ENCODE measurements around the gene CDCA5.

Gene CDCA5

DNA sequence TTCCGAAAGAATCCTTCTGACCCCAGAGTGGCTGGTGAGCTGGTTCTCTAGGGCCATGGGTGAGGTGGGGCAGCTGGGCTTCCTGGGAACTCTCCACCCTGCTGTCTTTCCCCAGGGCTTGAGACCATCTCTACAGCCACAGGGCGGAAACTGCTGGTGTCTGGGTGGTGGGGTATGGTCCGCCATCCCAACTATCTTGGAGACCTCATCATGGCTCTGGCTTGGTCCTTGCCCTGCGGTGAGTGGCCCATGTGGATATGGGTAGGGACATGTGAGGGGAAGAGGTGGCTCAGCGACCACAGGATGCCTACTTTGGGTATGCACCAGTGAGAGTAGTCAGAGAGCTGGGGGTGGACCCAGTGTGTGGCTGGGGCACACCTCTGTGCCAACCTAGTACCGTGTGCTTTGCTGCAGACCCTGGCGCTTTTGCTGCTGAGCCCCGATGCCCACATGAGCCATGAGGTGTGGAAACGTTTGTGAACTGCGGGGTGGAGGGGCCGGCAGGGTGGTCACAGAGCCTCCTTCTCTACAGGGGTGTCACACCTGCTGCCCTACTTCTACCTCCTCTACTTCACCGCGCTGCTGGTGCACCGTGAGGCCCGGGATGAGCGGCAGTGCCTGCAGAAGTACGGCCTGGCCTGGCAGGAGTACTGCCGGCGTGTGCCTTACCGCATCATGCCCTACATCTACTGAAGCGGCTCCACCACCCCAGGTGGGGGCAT, 31.7 kb upstream of the CDCA5 start:
- no CpG with 5 or more reads among the region's 21 CpGs for WGBS, 2 donors (ENCODE audit: extremely low coverage in 2 of 2, insufficient read length in 2 of 2, insufficient replicate concordance in 1 of 2)
- H3K4me2 ChIP-seq (ENCODE audit: insufficient read depth, low read length, poor library complexity, severe bottlenecking) = no peak overlapping the region
- H2BK12ac ChIP-seq (ENCODE audit: low read length) = no peak overlapping the region
- H3K27ac ChIP-seq (replicated peaks; ENCODE audit: low read length) = no peak overlapping the region
- DNase-seq (ENCODE audit: low spot score) = no peak
- H3K9ac ChIP-seq (ENCODE audit: low read depth, low read length, poor library complexity) = no peak overlapping the region
- H3K9me3 ChIP-seq (replicated peaks in 1 of 2; ENCODE audit: control insufficient read depth in 2 of 2, insufficient read depth in 1 of 2, low read depth in 1 of 2, low read length in 2 of 2) = no peaks in the 10 kb centered on the region
- peak overlapping the region; percentile 20 for H4K8ac ChIP-seq (ENCODE audit: low read depth, low read length)
- H3K4me1 ChIP-seq (ENCODE audit: control insufficient read depth in 2 of 2, insufficient read depth in 1 of 2, low read depth in 1 of 2, low read length in 2 of 2) = peaks cover 10 to 19% of the 10 kb centered on the region in 2 donors
- no peak overlapping the region for H2BK15ac ChIP-seq (ENCODE audit: low read length)
- H3K14ac ChIP-seq (ENCODE audit: low read length) = no peak overlapping the region
- no peaks in the 10 kb centered on the region for H3K27me3 ChIP-seq (ENCODE audit: control insufficient read depth in 3 of 3, insufficient read depth in 3 of 3, low read depth in 1 of 3, low read length in 3 of 3)
- no peak overlapping the region for H3K4ac ChIP-seq (ENCODE audit: low read length)
- no peak overlapping the region for H2AK5ac ChIP-seq (ENCODE audit: low read depth, low read length)
- no peak overlapping the region for H2AFZ ChIP-seq (ENCODE audit: low read length)
- peak overlapping the region; percentile 34 for H3K23ac ChIP-seq (ENCODE audit: low read depth, low read length, poor library complexity)
- H3K79me1 ChIP-seq (ENCODE audit: low read depth, low read length) = peaks cover 15% of the 10 kb centered on the region
- H4K91ac ChIP-seq (ENCODE audit: low read depth, low read length, poor library complexity) = no peak overlapping the region
- no peak overlapping the region for H3K18ac ChIP-seq (ENCODE audit: low read length)
- no peak overlapping the region for H3K4me3 ChIP-seq (ENCODE audit: low read length in 2 of 2)
- H3K36me3 ChIP-seq (replicated peaks in 1 of 2; ENCODE audit: control insufficient read depth in 2 of 2, insufficient read depth in 2 of 2, low read length in 2 of 2) = peaks cover 18 to 62% of the 10 kb centered on the region in 2 donors
- H2BK5ac ChIP-seq (ENCODE audit: low read length) = no peak overlapping the region
- H2BK120ac ChIP-seq (ENCODE audit: low read depth, low read length) = no peak overlapping the region

DNA sequence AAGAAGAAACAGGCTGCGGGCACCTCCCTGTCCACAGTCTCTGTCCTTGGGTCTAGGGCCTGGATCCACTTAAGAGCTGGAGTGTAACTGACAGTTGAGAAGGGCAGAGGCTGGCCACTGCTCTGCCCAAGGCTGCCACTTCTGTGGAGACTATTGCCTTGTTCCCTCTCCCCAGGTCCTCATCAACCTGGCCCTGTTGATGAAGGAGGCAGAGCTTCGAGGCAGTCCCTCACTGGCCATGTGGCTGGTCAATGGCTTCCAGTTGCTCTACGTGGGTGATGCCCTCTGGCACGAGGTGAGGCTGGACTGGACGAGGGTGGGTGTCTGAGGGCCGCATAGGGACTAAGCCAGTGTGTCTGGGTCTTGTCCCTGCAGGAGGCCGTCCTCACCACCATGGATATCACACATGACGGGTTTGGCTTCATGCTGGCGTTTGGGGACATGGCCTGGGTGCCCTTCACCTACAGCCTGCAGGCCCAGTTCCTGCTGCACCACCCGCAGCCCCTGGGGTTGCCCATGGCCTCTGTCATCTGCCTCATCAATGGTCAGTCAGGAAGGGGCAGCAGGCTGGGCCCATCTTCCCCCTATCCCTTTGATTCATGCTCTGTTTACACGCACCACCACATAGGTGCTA, 30.8 kb upstream of the CDCA5 start:
- no peak overlapping the region for H3K4ac ChIP-seq (ENCODE audit: low read length)
- H2BK5ac ChIP-seq (ENCODE audit: low read length) = no peak overlapping the region
- H3K9ac ChIP-seq (ENCODE audit: low read depth, low read length, poor library complexity) = no peak overlapping the region
- peaks cover 15% of the 10 kb centered on the region for H3K79me1 ChIP-seq (ENCODE audit: low read depth, low read length)
- no peaks in the 10 kb centered on the region for H3K9me3 ChIP-seq (replicated peaks in 1 of 2; ENCODE audit: control insufficient read depth in 2 of 2, insufficient read depth in 1 of 2, low read depth in 1 of 2, low read length in 2 of 2)
- no peak overlapping the region for H3K14ac ChIP-seq (ENCODE audit: low read length)
- no peak overlapping the region for H2BK15ac ChIP-seq (ENCODE audit: low read length)
- WGBS, 2 donors (ENCODE audit: extremely low coverage in 2 of 2, insufficient read length in 2 of 2, insufficient replicate concordance in 1 of 2) = no CpG with 5 or more reads among the region's 11 CpGs
- H3K4me1 ChIP-seq (ENCODE audit: control insufficient read depth in 2 of 2, insufficient read depth in 1 of 2, low read depth in 1 of 2, low read length in 2 of 2) = peaks cover 10 to 21% of the 10 kb centered on the region in 2 donors
- H3K4me3 ChIP-seq (ENCODE audit: low read length in 2 of 2) = no peak overlapping the region
- H4K91ac ChIP-seq (ENCODE audit: low read depth, low read length, poor library complexity) = no peak overlapping the region
- H2AFZ ChIP-seq (ENCODE audit: low read length) = no peak overlapping the region
- H3K27ac ChIP-seq (replicated peaks; ENCODE audit: low read length) = no peak overlapping the region
- DNase-seq (ENCODE audit: low spot score) = no peak
- H3K18ac ChIP-seq (ENCODE audit: low read length) = no peak overlapping the region
- no peak overlapping the region for H4K8ac ChIP-seq (ENCODE audit: low read depth, low read length)
- no peak overlapping the region for H3K4me2 ChIP-seq (ENCODE audit: insufficient read depth, low read length, poor library complexity, severe bottlenecking)
- peaks cover 13 to 54% of the 10 kb centered on the region in 2 donors for H3K36me3 ChIP-seq (replicated peaks in 1 of 2; ENCODE audit: control insufficient read depth in 2 of 2, insufficient read depth in 2 of 2, low read length in 2 of 2)
- H3K27me3 ChIP-seq (ENCODE audit: control insufficient read depth in 3 of 3, insufficient read depth in 3 of 3, low read depth in 1 of 3, low read length in 3 of 3) = no peaks in the 10 kb centered on the region
- no peak overlapping the region for H2BK12ac ChIP-seq (ENCODE audit: low read length)
- H3K23ac ChIP-seq (ENCODE audit: low read depth, low read length, poor library complexity) = no peak overlapping the region
- no peak overlapping the region for H2BK120ac ChIP-seq (ENCODE audit: low read depth, low read length)
- no peak overlapping the region for H2AK5ac ChIP-seq (ENCODE audit: low read depth, low read length)

DNA sequence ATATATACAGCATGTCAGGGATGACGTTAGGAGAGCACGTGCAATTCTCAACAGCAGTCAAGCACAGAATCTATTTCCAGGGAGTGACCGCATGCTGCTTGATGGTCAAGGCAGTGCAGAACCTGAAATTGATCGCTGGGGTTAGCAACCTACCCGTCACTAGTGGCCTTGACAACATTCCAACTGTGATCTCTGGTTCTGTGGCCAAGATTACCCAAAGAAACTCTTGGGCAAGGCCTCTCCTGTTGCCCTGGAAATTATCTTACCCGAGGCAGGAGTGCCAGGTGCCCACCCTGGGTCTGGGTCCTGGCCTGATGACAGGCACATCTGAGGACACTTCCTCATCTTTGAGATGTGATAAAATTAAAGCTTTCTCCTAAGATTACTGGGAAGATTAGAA, 30.0 kb upstream of the CDCA5 start:
- Histone ChIP-seq H3K79me1 (ENCODE audit: low read depth, low read length) (peaks cover 15% of the 10 kb centered on the region), H2BK12ac (ENCODE audit: low read length) (no peak overlapping the region), H3K27ac (replicated peaks; ENCODE audit: low read length) (no peak overlapping the region), H4K8ac (ENCODE audit: low read depth, low read length) (no peak overlapping the region), H3K23ac (ENCODE audit: low read depth, low read length, poor library complexity) (no peak overlapping the region), H3K4me3 (ENCODE audit: low read length in 2 of 2) (no peak overlapping the region), H3K4me2 (ENCODE audit: insufficient read depth, low read length, poor library complexity, severe bottlenecking) (no peak overlapping the region), H2BK15ac (ENCODE audit: low read length) (no peak overlapping the region), H3K9ac (ENCODE audit: low read depth, low read length, poor library complexity) (no peak overlapping the region), H3K18ac (ENCODE audit: low read length) (no peak overlapping the region), H3K4ac (ENCODE audit: low read length) (no peak overlapping the region), H2BK120ac (ENCODE audit: low read depth, low read length) (no peak overlapping the region), H3K4me1 (ENCODE audit: control insufficient read depth in 2 of 2, insufficient read depth in 1 of 2, low read depth in 1 of 2, low read length in 2 of 2) (peaks cover 10 to 21% of the 10 kb centered on the region in 2 donors), H4K91ac (ENCODE audit: low read depth, low read length, poor library complexity) (no peak overlapping the region), H2AFZ (ENCODE audit: low read length) (no peak overlapping the region), H2AK5ac (ENCODE audit: low read depth, low read length) (no peak overlapping the region), H3K9me3 (replicated peaks in 1 of 2; ENCODE audit: control insufficient read depth in 2 of 2, insufficient read depth in 1 of 2, low read depth in 1 of 2, low read length in 2 of 2) (no peaks in the 10 kb centered on the region), H3K27me3 (ENCODE audit: control insufficient read depth in 3 of 3, insufficient read depth in 3 of 3, low read depth in 1 of 3, low read length in 3 of 3) (no peaks in the 10 kb centered on the region), H2BK5ac (ENCODE audit: low read length) (no peak overlapping the region), H3K14ac (ENCODE audit: low read length) (no peak overlapping the region), H3K36me3 (replicated peaks in 1 of 2; ENCODE audit: control insufficient read depth in 2 of 2, insufficient read depth in 2 of 2, low read length in 2 of 2) (peaks cover 16 to 49% of the 10 kb centered on the region in 2 donors)
- no peak for DNase-seq (ENCODE audit: low spot score)
- no CpG with 5 or more reads among the region's 6 CpGs for WGBS, 2 donors (ENCODE audit: extremely low coverage in 2 of 2, insufficient read length in 2 of 2, insufficient replicate concordance in 1 of 2)

- Histone ChIP-seq H4K91ac (ENCODE audit: low read depth, low read length, poor library complexity) (no peak overlapping the region), H2AFZ (ENCODE audit: low read length) (no peak overlapping the region), H3K4ac (ENCODE audit: low read length) (no peak overlapping the region), H3K9ac (ENCODE audit: low read depth, low read length, poor library complexity) (peak overlapping the region; percentile 94), H3K23ac (ENCODE audit: low read depth, low read length, poor library complexity) (no peak overlapping the region), H3K27ac (replicated peaks; ENCODE audit: low read length) (no peak overlapping the region), H3K4me2 (ENCODE audit: insufficient read depth, low read length, poor library complexity, severe bottlenecking) (peak overlapping the region; percentile 94), H2BK12ac (ENCODE audit: low read length) (no peak overlapping the region), H2BK5ac (ENCODE audit: low read length) (peak overlapping the region; percentile 79), H3K18ac (ENCODE audit: low read length) (no peak overlapping the region), H3K79me1 (ENCODE audit: low read depth, low read length) (peaks cover 15% of the 10 kb centered on the region), H3K36me3 (replicated peaks in 1 of 2; ENCODE audit: control insufficient read depth in 2 of 2, insufficient read depth in 2 of 2, low read length in 2 of 2) (peaks cover 14 to 47% of the 10 kb centered on the region in 2 donors), H2BK120ac (ENCODE audit: low read depth, low read length) (no peak overlapping the region), H3K9me3 (replicated peaks in 1 of 2; ENCODE audit: control insufficient read depth in 2 of 2, insufficient read depth in 1 of 2, low read depth in 1 of 2, low read length in 2 of 2) (no peaks in the 10 kb centered on the region), H3K14ac (ENCODE audit: low read length) (no peak overlapping the region), H3K4me3 (ENCODE audit: low read length in 2 of 2) (peak overlapping the region; percentile 97), H2BK15ac (ENCODE audit: low read length) (no peak overlapping the region), H4K8ac (ENCODE audit: low read depth, low read length) (no peak overlapping the region), H2AK5ac (ENCODE audit: low read depth, low read length) (peak overlapping the region; percentile 89), H3K27me3 (ENCODE audit: control insufficient read depth in 3 of 3, insufficient read depth in 3 of 3, low read depth in 1 of 3, low read length in 3 of 3) (no peaks in the 10 kb centered on the region), H3K4me1 (ENCODE audit: control insufficient read depth in 2 of 2, insufficient read depth in 1 of 2, low read depth in 1 of 2, low read length in 2 of 2) (peaks cover 10 to 21% of the 10 kb centered on the region in 2 donors)
- no peak for DNase-seq (ENCODE audit: low spot score)
- WGBS, 2 donors (ENCODE audit: extremely low coverage in 2 of 2, insufficient read length in 2 of 2, insufficient replicate concordance in 1 of 2) = no CpG with 5 or more reads among the region's 14 CpGs
Observed at GRCh38 chr11:65113361-65113756, 29.5 kb upstream of the CDCA5 start.

All from neuronal stem cell (in vitro differentiated cells).